NCI-H510A (cell line): ENCODE measurements around the gene FOXO6.

Source experiments
- DNase-seq: peaks from one replicate; lab custom pipeline; 2025; lab: John Stamatoyannopoulos, UW

FOXO6 gene

GRCh38 chr1:41404308-41404761 lies 43.1 kb downstream of the FOXO6 start:
- peak; percentile 91 for DNase-seq

- DNase-seq: no peak
Measured at GRCh38 chr1:41407664-41408252, 46.5 kb downstream of the FOXO6 start.

- no peak for DNase-seq
Measured at GRCh38 chr1:41408691-41409090, 47.5 kb downstream of the FOXO6 start.

- no peak for DNase-seq
Measured at GRCh38 chr1:41409825-41410224, 48.6 kb downstream of the FOXO6 start.

- no peak for DNase-seq
Measured at GRCh38 chr1:41410462-41410861, 49.2 kb downstream of the FOXO6 start.

GRCh38 chr1:41411229-41411628 lies 50.0 kb downstream of the FOXO6 start:
- DNase-seq: peak; percentile 61

GRCh38 chr1:41412748-41413147 lies 51.5 kb downstream of the FOXO6 start:
- peak; percentile 88 for DNase-seq

- DNase-seq: no peak
Measured at GRCh38 chr1:41413748-41414281, 52.6 kb downstream of the FOXO6 start.

- DNase-seq: no peak
Measured at GRCh38 chr1:41414296-41414695, 53.1 kb downstream of the FOXO6 start.

- peak; percentile 57 for DNase-seq
Measured at GRCh38 chr1:41414716-41415306, 53.6 kb downstream of the FOXO6 start.

- DNase-seq: no peak
Measured at GRCh38 chr1:41416081-41416480, 54.8 kb downstream of the FOXO6 start.

- peak; percentile 81 for DNase-seq
Measured at GRCh38 chr1:41416552-41417334, 55.5 kb downstream of the FOXO6 start.

GRCh38 chr1:41417335-41417682 lies 56.1 kb downstream of the FOXO6 start:
- no peak for DNase-seq

GRCh38 chr1:41417746-41418145 lies 56.5 kb downstream of the FOXO6 start:
- no peak for DNase-seq

- DNase-seq: peak; percentile 97
Measured at GRCh38 chr1:41418857-41419583, 57.8 kb downstream of the FOXO6 start.

- no peak for DNase-seq
Measured at GRCh38 chr1:41419584-41420295, 58.5 kb downstream of the FOXO6 start.

GRCh38 chr1:41420351-41420750 lies 59.1 kb downstream of the FOXO6 start:
- no peak for DNase-seq

GRCh38 chr1:41420860-41421259 lies 59.6 kb downstream of the FOXO6 start:
- no peak for DNase-seq

GRCh38 chr1:41422306-41422705 lies 61.1 kb downstream of the FOXO6 start:
- DNase-seq: no peak

GRCh38 chr1:41423511-41424191 lies 62.4 kb downstream of the FOXO6 start:
- DNase-seq: no peak

GRCh38 chr1:41424581-41425118 lies 63.4 kb downstream of the FOXO6 start:
- no peak for DNase-seq
